ENCODE data around the gene SERPINE2.

The SERPINE2 gene

GRCh38 chr2:224039080-224039769 lies at the start of gene SERPINE2:
Gene SERPINE2, minus strand, starts transcription at chr2:224039286. Its CDS starts 37,386 bp downstream, at chr2:224001900.
- no peak for DNase-seq

- no peak for DNase-seq
Measured at GRCh38 chr2:224086226-224086914, 47.3 kb upstream of the SERPINE2 start.

GRCh38 chr2:224085811-224086210 lies 46.7 kb upstream of the SERPINE2 start:
- DNase-seq: no peak

GRCh38 chr2:224085246-224085645 lies 46.2 kb upstream of the SERPINE2 start:
- no peak for DNase-seq

- no peak for DNase-seq
Measured at GRCh38 chr2:224084266-224084892, 45.3 kb upstream of the SERPINE2 start.

GRCh38 chr2:224083638-224084037 lies 44.6 kb upstream of the SERPINE2 start:
- no peak for DNase-seq

GRCh38 chr2:224078656-224079055 lies 39.6 kb upstream of the SERPINE2 start:
- DNase-seq: no peak

- no peak for DNase-seq
Measured at GRCh38 chr2:224077773-224078507, 38.9 kb upstream of the SERPINE2 start.

GRCh38 chr2:224075588-224075987 lies 36.5 kb upstream of the SERPINE2 start:
- no peak for DNase-seq

GRCh38 chr2:224073676-224074075 lies 34.6 kb upstream of the SERPINE2 start:
- no peak for DNase-seq

GRCh38 chr2:224072541-224073188 lies 33.6 kb upstream of the SERPINE2 start:
- DNase-seq: no peak

GRCh38 chr2:224069172-224069571 lies 30.1 kb upstream of the SERPINE2 start:
- DNase-seq: no peak

GRCh38 chr2:224063298-224063648 lies 24.2 kb upstream of the SERPINE2 start:
- DNase-seq: no peak

GRCh38 chr2:224062481-224063297 lies 23.6 kb upstream of the SERPINE2 start:
- no peak for DNase-seq

GRCh38 chr2:224060783-224061482 lies 21.8 kb upstream of the SERPINE2 start:
- DNase-seq: no peak

- DNase-seq: no peak
Measured at GRCh38 chr2:224059178-224059577, 20.1 kb upstream of the SERPINE2 start.

- DNase-seq: no peak
Measured at GRCh38 chr2:224058048-224058775, 19.1 kb upstream of the SERPINE2 start.

GRCh38 chr2:224056889-224057288 lies 17.8 kb upstream of the SERPINE2 start:
- DNase-seq: no peak

- no peak for DNase-seq
Measured at GRCh38 chr2:224055101-224055500, 16.0 kb upstream of the SERPINE2 start.

- no peak for DNase-seq
Measured at GRCh38 chr2:224046752-224047151, 7.7 kb upstream of the SERPINE2 start.
